ENCODE measurements around the gene EFNA5.

The EFNA5 gene

DNA sequence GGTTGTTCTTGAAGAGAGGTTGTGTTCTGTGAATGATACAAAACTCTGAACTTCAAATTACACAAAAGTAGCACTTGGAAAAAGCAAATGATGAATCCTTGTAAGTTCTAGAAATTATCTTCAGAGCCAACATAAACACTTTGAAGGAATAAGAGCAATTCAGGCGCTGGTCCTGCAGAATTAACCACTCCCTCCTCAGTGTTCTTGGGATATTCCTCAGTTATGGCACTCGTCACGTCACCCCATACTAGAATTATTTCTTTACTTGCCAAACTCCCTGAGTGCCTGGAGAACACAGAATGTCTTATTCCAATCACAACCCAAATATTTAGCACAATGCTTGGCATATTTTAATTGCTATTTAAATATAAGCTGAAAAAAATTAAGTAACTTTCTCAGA lies 126.3 kb downstream of the EFNA5 start:
- DNase-seq (ENCODE audit: low read depth) = no peak

GRCh38 chr5:107543868-107544267 lies 126.9 kb downstream of the EFNA5 start:
- no peak for DNase-seq (ENCODE audit: low read depth)

DNA sequence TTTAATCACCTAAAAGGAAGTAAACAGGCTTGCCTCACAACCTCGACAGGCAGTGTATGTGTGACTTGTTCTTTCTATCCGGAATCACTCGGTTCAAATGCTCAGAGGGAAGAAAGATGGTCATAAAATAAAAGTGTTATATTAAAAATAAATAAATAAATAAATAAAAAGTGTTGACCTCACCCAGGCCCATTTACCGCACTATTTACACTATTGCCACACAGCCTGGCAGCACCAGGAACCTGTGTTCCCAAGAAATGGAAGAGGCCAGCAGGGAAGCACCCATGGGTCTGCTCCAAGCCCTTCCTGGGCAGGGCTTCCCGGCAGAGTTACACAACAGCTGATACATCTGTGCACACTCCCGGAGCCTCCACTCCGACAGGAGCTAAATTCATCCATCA lies 127.9 kb downstream of the EFNA5 start:
- no peak for DNase-seq (ENCODE audit: low read depth)

- peak; percentile 90 for DNase-seq (ENCODE audit: low read depth)
These were observed 128.3 kb downstream of the EFNA5 start for GRCh38 chr5:107542428-107542827.

- DNase-seq (ENCODE audit: low read depth) = no peak
These were observed 129.3 kb downstream of the EFNA5 start for GRCh38 chr5:107541400-107541799.

- no peak for DNase-seq (ENCODE audit: low read depth)
These were observed 130.9 kb downstream of the EFNA5 start for GRCh38 chr5:107539726-107540330.

- DNase-seq (ENCODE audit: low read depth) = no peak
These were observed 131.8 kb downstream of the EFNA5 start for GRCh38 chr5:107538805-107539445.

DNA sequence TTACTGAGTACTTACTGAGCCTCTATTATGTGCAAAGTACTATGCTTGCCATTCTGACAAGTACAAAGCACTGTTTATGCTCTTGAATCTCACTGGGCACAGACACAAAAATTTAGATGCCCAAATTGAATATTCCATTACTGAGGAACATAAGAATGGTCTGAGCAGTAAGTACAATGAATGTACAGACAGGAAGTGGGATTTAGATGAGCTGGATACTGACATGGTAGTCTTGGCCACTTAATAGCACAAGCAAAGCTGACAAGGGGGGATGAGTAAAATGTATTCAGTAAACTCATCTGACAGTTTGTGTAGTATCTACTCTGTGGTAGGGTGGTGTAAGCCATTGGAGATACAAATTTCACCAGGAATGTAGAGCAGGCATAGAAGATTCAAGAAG lies 132.4 kb downstream of the EFNA5 start:
- no peak for DNase-seq (ENCODE audit: low read depth)

DNA sequence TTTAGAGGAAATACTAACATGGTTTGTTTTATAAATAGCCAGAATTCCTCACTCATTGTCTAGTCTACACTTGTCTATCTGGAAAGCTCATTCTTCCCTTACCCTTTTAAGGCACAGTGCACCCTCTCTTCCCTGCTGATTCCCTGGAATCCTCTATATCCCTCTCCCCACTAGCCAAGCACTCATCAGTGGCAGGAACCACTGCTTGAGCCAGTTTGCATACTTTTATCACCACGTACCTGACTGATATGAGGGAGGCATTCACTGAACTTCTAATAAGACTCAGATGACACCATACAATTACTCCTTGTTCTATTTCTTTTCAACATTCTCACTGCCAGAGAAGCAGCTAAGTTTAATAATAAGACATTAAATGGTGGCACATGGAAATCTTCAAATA lies 134.9 kb downstream of the EFNA5 start:
- DNase-seq (ENCODE audit: low read depth) = no peak

GRCh38 chr5:107533910-107534876 lies 136.5 kb downstream of the EFNA5 start:
- DNase-seq (ENCODE audit: low read depth) = no peak

GRCh38 chr5:107532916-107533315 lies 137.8 kb downstream of the EFNA5 start:
- DNase-seq (ENCODE audit: low read depth) = no peak

GRCh38 chr5:107532169-107532878 lies 138.4 kb downstream of the EFNA5 start:
- DNase-seq (ENCODE audit: low read depth) = no peak

DNA sequence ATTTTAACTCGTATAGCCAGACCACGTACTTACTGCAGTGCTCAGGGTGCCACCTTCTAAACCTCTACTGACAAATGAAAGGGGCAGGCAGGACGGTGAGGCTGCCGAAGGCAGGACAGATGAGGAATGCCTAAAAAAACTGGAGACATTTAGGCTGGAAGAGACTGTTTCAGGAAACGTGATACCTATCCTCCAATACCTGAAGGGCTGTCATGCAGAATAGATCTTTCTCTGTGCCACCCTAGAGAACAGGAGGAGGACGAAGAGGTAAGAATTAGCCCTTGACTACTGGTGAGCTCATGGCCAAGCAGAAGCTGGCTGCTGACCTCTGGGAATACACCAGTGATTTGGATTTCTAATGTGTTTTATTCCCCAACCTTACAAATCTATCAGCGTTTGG lies 139.4 kb downstream of the EFNA5 start:
- no peak for DNase-seq (ENCODE audit: low read depth)

GRCh38 chr5:107529618-107530017 lies 141.1 kb downstream of the EFNA5 start:
- DNase-seq (ENCODE audit: low read depth) = no peak

GRCh38 chr5:107526270-107526937 lies 144.3 kb downstream of the EFNA5 start:
- DNase-seq (ENCODE audit: low read depth) = no peak

DNA sequence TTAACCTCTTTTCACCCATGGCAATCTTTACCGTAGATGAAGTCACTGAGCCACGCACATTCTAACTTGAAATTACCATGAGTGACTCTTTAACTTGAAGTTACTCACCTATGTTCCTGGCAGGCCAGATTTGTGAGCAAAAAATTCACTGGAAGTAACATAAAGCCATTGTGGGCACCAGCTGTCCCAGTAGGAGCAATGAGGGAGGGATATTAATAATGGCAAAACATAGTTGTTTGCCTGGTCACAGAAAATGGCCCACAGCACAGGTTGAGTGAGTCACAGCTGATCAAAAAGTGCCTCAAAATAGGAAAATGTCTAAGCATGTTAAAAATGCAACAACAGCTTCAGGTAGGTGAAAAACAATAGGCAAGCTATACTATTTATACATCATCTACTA lies 146.6 kb downstream of the EFNA5 start:
- no peak for DNase-seq (ENCODE audit: low read depth)

GRCh38 chr5:107523029-107523680 lies 147.6 kb downstream of the EFNA5 start:
- no peak for DNase-seq (ENCODE audit: low read depth)

GRCh38 chr5:107522456-107522855 lies 148.3 kb downstream of the EFNA5 start:
- DNase-seq (ENCODE audit: low read depth) = no peak

DNA sequence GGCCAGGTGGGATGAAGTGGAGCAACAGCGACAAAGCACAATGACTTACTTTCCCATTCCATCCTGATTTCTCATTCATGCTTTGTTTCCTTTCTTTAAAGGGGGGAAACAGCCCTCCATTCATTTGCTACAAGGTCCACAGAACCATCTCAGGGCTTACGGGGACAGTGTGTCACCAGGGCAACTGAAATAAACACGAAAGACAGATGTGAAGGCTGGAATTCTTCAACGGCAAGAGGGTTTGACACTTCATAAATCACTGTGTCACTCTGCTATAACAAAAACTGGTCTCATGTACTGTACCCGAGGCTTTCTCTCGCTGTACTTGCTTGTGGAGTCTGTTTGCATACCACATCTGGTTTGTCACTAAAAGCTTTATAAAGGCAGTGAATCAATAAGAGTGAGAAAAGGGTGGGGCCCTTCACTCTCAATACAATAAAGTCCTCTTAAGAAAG lies 150.8 kb downstream of the EFNA5 start:
- no peak for DNase-seq (ENCODE audit: low read depth)

DNA sequence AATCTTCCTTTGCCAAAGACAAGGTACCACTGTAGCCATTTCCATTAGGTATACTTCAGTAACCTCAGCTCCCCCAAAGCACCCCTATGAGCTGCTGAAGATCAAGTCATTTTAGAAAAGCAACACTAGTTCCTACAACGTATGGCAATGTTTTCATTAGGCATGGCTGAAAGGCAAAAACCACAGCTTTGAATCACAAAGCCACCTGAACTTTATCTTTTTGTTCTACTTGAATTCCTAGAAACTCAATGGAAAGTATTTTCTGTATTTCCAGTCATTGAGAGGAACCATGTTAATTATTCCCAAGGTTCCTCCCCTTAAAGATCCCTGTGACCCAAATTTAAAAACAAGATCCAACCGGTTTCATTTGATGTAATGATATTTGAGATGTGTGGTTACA lies 152.1 kb downstream of the EFNA5 start:
- no peak for DNase-seq (ENCODE audit: low read depth)

- no peak for DNase-seq (ENCODE audit: low read depth)
These were observed 152.5 kb downstream of the EFNA5 start for GRCh38 chr5:107518190-107518589.

All from non-pigmented ciliary epithelial cell (primary cell).